HG03025 (cell line): ENCODE data around the gene LPAR6.
"Not testable (repeated sequence)": the region's sequence is repeated elsewhere in the genome, so short reads cannot be mapped to it uniquely, and the experiment has no call there.

Experiments
- ATAC-seq: cut with Tn5 transposase; IDR thresholded peaks from one replicate; pipeline ENCODE4 v1.9.1; 2021; ENCODE audit warnings: mild to moderate bottlenecking, moderate library complexity; ENCODE audit not compliant: unreplicated experiment, low FRiP score

LPAR6 gene

GRCh38 chr13:48412881-48413351 lies at the start of gene LPAR6:
Gene LPAR6, minus strand, starts transcription at chr13:48413113. Its CDS starts 690 bp downstream, at chr13:48412423.
- no peak for ATAC-seq

DNA sequence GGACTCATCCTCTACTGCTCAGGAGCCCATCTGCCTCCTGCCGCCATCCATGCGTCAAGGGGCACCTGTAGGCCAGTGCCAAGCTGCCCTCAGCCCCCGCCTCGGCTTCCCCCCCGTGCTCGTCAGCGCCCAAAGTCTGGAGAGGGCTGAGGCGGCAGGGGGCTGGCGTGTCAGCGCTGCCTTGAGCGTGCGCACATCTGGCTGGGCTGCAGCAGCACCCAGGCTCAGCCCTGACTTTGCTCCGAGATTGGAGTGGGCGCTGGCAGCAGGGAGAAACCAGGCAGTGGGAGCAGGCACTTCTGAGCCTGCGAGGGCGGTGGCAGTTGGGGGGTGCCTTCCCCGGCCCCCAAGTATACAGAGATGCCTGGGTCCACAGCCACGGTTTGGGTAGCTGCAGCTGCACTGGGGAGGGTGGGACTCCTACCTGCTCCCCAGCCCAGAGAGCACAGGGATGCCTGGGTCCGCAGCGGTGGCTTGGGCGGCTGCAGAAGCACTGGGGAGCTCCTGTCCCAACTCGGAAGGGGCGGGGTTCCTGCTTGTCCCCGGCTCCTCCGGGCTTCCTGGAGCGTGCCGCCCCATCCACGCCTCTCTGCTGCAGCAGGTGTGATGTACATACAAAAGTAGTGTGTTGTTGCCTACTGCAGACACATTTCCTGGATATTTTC lies 44.8 kb upstream of the LPAR6 start:
- ATAC-seq, result no peak

- ATAC-seq, result no peak
These were observed 43.6 kb upstream of the LPAR6 start for GRCh38 chr13:48456546-48456945.

DNA sequence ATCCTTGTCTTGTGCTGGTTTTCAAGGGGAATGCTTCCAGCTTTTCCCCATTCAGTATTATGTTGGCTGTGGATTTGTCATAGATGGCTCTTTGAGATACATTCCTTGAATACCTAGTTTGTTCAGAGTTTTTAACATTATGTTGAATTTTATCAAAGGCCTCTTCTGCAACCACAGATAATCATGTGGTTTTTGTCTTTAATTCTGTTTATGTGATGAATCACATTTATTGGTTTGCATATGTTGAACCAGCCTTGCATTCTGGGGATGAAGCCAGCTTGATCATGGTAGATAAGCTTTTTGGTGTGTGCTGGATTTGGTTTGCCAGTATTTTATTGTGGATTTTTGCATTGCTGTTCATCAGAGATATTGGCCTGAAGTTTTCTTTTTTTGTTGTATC lies 38.3 kb upstream of the LPAR6 start:
- not testable (repeated sequence) for ATAC-seq

GRCh38 chr13:48449656-48450055 lies 36.7 kb upstream of the LPAR6 start:
- no peak for ATAC-seq

- ATAC-seq, result no peak
These were observed 36.2 kb upstream of the LPAR6 start for GRCh38 chr13:48448959-48449614.

DNA sequence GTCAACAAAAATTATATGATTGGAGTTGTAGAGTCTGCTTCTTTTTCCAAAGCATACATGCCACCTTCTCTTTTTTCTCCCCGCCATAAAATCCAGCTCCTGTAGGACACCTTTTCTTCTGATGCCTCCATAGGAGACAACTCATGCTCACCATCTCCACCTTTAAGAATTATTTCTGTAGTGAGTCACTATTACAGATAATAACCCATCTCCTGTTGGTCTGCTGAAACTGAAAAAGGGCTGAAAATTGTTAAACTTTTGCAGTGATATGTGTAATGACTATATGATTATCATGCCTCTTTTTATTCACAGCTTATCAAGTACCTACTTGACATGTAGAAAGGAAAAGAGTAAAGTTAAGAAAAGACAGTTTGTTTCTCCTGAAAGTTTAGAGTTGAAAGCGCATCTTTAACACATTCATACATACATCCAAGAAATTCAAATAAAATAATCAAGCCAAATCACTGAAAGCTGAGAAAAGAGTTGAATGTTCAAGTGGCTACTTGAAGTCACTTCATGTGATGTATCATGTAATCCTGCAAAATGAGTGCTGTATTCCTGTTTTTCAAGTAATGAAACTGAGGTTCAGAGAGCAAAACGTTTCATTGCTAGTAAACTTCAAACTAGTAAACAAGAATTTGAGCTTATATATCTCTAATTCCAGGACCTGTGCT lies 35.5 kb upstream of the LPAR6 start:
- ATAC-seq, result no peak

- no peak for ATAC-seq
These were observed 33.6 kb upstream of the LPAR6 start for GRCh38 chr13:48446464-48446863.

DNA sequence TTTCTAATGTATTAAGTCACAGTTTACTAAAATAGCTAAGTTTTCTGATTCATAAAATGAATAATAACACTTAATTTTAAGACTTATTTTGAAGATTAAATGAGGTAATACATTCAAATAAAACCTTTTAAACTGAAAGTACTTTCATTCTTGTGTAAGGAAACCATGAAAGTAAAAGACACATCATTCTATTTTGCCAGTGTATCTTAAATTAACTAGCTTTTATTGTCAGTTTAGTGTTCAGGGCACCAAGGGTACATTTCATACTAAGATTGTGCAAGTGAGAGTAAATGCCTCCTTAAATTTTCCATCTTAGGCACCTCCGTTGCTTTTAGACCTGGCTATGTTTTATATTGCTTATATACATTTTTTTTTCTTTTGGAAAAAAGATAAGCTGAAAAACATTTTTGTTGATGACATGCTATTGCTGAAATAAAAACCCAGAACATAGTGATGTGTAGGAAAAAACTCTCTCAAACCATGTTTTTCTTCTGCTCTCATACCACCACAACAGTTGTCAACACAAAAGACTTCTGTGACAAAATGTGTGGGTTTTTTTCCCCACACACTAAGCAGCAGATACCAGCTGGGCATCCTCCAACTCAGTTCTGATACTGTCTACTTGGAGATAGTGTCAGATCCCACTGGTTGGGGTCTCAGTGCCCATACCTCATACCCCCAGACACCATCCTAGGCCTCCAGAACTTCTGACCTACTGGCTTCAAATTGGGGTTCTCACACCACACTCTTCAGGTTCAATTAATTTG lies 30.7 kb upstream of the LPAR6 start:
- no peak for ATAC-seq

- no peak for ATAC-seq
These were observed 24.5 kb upstream of the LPAR6 start for GRCh38 chr13:48437371-48437770.

- no peak for ATAC-seq
These were observed 23.9 kb upstream of the LPAR6 start for GRCh38 chr13:48436661-48437288.

DNA sequence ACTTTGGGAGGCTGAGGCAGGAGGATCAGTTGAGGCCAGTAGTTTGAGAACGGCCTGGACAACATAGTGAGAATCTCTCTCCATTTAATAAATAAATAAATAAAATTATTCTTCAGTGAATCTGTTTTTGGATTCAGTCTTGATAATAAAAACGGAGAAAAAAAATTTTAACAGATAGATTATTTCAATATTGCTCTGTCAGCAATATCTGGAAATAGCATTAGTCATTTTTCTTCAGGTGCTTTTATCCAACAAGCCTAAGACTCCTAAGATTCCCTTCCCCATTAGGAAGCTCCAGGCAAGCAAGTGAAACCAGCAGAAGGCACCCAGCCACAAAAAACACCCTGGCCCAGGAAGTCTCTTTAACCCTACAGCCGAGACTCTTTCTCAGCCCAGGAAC lies 21.3 kb upstream of the LPAR6 start:
- no peak for ATAC-seq

DNA sequence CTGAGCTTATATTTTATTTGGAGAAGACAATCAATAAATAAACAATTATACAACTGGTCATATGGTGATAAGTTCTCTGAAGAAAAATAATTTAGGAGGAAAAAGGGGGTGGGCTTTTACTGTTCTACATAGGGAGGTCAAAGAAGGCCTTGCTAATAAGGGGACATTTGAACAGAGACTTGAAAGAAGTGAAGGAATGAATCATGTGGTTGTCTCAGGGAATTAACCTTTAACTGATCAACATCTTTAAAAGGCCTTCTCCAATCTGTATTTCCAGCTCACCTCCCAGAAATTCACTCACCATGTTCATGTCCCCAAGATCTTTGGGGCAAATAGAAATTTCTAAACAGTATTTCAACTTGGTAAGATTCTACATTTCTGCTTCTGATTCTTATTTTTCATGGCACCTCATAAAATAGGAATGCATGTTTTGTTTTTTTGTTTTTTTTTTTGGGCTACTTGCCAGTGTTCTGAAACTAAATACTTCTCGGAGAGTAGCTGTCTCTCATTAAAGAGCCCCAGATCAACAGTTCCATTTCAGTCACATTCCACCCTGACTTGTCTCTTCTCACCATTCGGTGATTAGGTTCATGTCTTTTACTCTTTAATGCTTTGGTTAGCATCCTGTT lies 19.2 kb upstream of the LPAR6 start:
- ATAC-seq, result no peak

- ATAC-seq, result no peak
These were observed 18.5 kb upstream of the LPAR6 start for GRCh38 chr13:48431431-48431830.

DNA sequence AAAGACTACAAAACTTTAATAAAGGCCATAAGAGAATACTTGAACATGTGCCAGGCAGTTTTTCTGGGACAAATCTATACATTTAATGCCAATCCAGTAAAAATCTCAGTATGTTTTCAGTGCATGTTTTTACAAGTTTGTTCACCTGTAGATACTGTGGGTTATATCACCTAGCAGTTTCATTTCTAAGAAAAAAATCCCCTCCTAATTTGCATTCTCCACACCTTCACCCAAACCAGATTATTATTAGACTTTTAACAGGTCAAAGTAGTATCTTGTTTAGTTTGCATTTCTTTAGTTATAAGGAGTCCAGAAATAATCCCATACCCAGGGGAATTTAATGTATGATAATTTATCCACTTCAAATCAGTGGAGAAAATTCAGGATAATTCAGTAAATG lies 17.0 kb upstream of the LPAR6 start:
- no peak for ATAC-seq

- ATAC-seq, result no peak
These were observed 16.1 kb upstream of the LPAR6 start for GRCh38 chr13:48429036-48429435.

GRCh38 chr13:48426755-48427298 lies 13.9 kb upstream of the LPAR6 start:
- not testable (repeated sequence) for ATAC-seq

- ATAC-seq, result no peak
These were observed 13.1 kb upstream of the LPAR6 start for GRCh38 chr13:48426052-48426451.

DNA sequence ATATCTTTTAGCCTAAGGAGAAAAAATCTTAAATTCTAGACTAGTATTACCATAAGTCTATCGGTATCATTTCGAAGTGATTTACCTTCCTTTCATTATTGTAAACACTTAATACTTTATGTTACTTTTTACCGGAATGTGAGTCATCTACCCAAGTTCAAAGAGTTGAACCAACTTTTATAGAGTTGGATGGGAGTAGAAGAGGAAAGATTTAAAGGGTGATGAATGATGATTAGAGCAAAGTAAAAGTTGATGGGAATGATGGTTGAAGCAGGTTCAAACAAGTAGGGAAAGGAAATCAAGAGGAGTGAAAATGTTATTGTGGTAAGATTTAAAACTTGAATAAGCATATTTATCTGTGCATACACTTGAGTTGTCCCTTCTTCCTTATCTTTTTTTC lies 11.3 kb upstream of the LPAR6 start:
- no peak for ATAC-seq

DNA sequence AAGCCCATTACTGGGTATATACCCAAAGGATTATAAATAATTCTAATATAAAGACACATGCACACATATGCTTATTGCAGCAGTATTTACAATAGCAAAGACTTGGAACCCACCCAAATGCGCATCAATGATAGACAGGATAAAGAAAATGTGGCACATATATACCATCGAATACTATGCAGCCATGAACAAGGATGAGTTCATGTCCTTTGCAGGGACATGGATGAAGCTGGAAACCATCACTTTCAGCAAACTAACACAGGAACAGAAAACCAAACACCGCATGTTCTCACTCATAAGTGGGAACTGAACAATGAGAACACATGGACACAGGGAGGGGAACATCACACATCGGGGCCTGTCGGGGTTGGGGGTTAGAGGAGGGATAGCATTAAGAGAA lies 9.1 kb upstream of the LPAR6 start:
- not testable (repeated sequence) for ATAC-seq
